Upper lobe of left lung (tissue), 4 donors: ENCODE measurements around the gene OR8D2.

ENCODE experiments used
- CTCF ChIP-seq, 6 experiments: fragments of 450-650 bp in 4 of 6; fragments of 200-600 bp in 2 of 6; sonication (generic) in 2 of 6; IDR thresholded peaks; one replicate each; pipeline ENCODE4 v1.5.1; 2016 to 2019; ENCODE audit warnings: antibody characterized with exemption in 6 of 6
- EP300 ChIP-seq, 4 donors: sonication (generic); formaldehyde crosslinking; IDR thresholded peaks; one replicate each; pipeline ENCODE4 v1.5.1; 2017; ENCODE audit warnings: antibody characterized with exemption in 4 of 4, control low read depth in 2 of 4
- POLR2A ChIP-seq, 4 donors: fragments of 450-650 bp; IDR thresholded peaks; one replicate each; pipeline ENCODE4 v1.5.1; 2016 to 2017; ENCODE audit warnings: antibody characterized with exemption in 4 of 4, mild to moderate bottlenecking in 2 of 4
- POLR2AphosphoS5 ChIP-seq, 2 donors: sonication (generic); formaldehyde crosslinking; IDR thresholded peaks; one replicate each; pipeline ENCODE4 v1.5.1; 2017; ENCODE audit warnings: antibody characterized with exemption in 2 of 2

DNA sequence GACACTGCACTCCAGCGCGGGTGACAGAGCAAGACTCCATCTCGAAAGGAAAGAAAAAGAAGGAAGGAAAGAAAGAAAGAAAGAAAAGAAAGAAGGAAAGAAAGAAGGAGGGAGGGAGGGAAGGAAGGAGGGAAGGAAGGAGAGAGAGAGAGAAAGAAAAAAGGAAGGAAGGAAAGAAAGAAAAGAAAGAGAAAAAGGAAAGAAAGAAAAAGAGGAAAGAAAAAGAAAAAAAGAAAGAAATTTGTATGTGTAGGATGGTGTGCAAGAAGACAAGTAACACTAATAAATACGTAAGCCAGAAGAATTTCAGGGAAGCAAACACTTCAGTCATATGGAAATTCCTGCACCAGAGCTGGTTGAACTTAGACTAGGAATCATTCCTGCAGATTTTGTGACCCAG is 6.9 kb downstream of the OR8D2 start:
- no peak for TF ChIP-seq POLR2A (IDR thresholded peaks at IDR 0.05)
- TF ChIP-seq CTCF (IDR thresholded peaks at IDR 0.05), result no peak
- no peak for TF ChIP-seq POLR2AphosphoS5 (IDR thresholded peaks at IDR 0.05)
- TF ChIP-seq EP300 (IDR thresholded peaks at IDR 0.05), result no peak
